HepG2 (cell line): Measurements from ENCODE around the gene NFATC3. TPM values are rescaled to one million over a fixed set of nuclear protein-coding genes. Genes with fewer than 3 reads are reported as not detected.

ENCODE experiments used
- ASH2L ChIP-seq: fragments of 300-600, 200-600 bp; sonication (generic); IDR thresholded peaks from 2 replicates; pipeline ENCODE4 v1.7.0; 2017; ENCODE audit warnings: low read depth, mild to moderate bottlenecking, moderate library complexity, mixed read lengths, low read length; ENCODE audit not compliant: insufficient read length
- CBX5 ChIP-seq: sonication (generic); formaldehyde crosslinking; IDR thresholded peaks from 2 replicates; pipeline ENCODE4 v1.4.0; 2020; ENCODE audit warnings: missing genetic modification reagents, borderline replicate concordance
- CREB3 ChIP-seq: sonication (generic); formaldehyde crosslinking; IDR thresholded peaks from 2 replicates; pipeline ENCODE4 v1.5.0; 2020; ENCODE audit warnings: missing genetic modification reagents
- DRAP1 ChIP-seq: IDR thresholded peaks from 2 replicates; pipeline ENCODE4 v1.6.1; 2016; ENCODE audit warnings: missing genetic modification reagents, missing compliant biosample characterization
- FOXJ3 ChIP-seq: sonication (generic); formaldehyde crosslinking; IDR thresholded peaks from 2 replicates; pipeline ENCODE4 v1.4.0; 2020; ENCODE audit warnings: missing genetic modification reagents, mild to moderate bottlenecking, borderline replicate concordance
- PATZ1 ChIP-seq: sonication (generic); formaldehyde crosslinking; IDR thresholded peaks from 2 replicates; pipeline ENCODE4 v1.4.0; 2020; ENCODE audit warnings: missing genetic modification reagents
- SYNCRIP ChIP-seq: fragments of 200-400 bp; formaldehyde crosslinking; IDR thresholded peaks from 2 replicates; pipeline ENCODE4 v1.6.1; 2018; ENCODE audit warnings: mild to moderate bottlenecking, low read depth, low read length; ENCODE audit not compliant: insufficient read depth
- THAP7 ChIP-seq: sonication (generic); formaldehyde crosslinking; IDR thresholded peaks from 2 replicates; pipeline ENCODE4 v1.8.1; 2023; ENCODE audit warnings: mild to moderate bottlenecking, missing genetic modification reagents
- ZBTB1 ChIP-seq: sonication (generic); formaldehyde crosslinking; IDR thresholded peaks from 2 replicates; pipeline ENCODE4 v1.4.0; 2020; ENCODE audit warnings: missing genetic modification reagents, borderline replicate concordance
- ZBTB42 ChIP-seq: sonication (generic); formaldehyde crosslinking; IDR thresholded peaks from 2 replicates; pipeline ENCODE4 v1.5.0; 2020; ENCODE audit warnings: mild to moderate bottlenecking, missing genetic modification reagents
- ZIK1 ChIP-seq: sonication (generic); formaldehyde crosslinking; IDR thresholded peaks from 2 replicates; pipeline ENCODE4 v1.5.0; 2020; ENCODE audit warnings: mild to moderate bottlenecking, low read depth, missing genetic modification reagents, borderline replicate concordance
- ZNF138 ChIP-seq: sonication (generic); formaldehyde crosslinking; IDR thresholded peaks from 2 replicates; pipeline ENCODE4 v1.5.0; 2020; ENCODE audit warnings: mild to moderate bottlenecking, low read depth, missing genetic modification reagents
- ZNF142 ChIP-seq: sonication (generic); formaldehyde crosslinking; IDR thresholded peaks from 2 replicates; pipeline ENCODE4 v1.4.0; 2020; ENCODE audit warnings: missing genetic modification reagents
- ZNF143 ChIP-seq: sonication (generic); formaldehyde crosslinking; IDR thresholded peaks from 2 replicates; pipeline ENCODE4 v1.4.0; 2020; ENCODE audit warnings: missing genetic modification reagents
- ZNF616 ChIP-seq: sonication (generic); formaldehyde crosslinking; IDR thresholded peaks from 2 replicates; pipeline ENCODE4 v1.5.0; 2020; ENCODE audit warnings: low read depth, mild to moderate bottlenecking, missing genetic modification reagents
- polyA plus RNA-seq, 8 experiments: library from polyadenylated mRNA; depleted of rRNA in 3 of 8; stranded (reverse) in 7 of 8; unstranded in 1 of 8; fragments of >200 nt; fragmentation: Illumina TruSeq in 4 of 8; extraction: Trizol in 4 of 8; gene quantifications; 2 replicates each; pipeline versions ENCODE4 v1.2.1 to v1.2.3, GENCODE V29; 2011 to 2016; ENCODE audit warnings: low read depth in 4 of 8, missing spikeins in 1 of 8, mixed read lengths in 1 of 8; ENCODE audit not compliant: insufficient read depth in 1 of 8
- total RNA-seq, 5 experiments: library from RNA; depleted of rRNA; stranded (reverse); fragments of >200 nt; fragmentation: Illumina TruSeq; extraction: Trizol; gene quantifications; 2 replicates each; pipeline ENCODE4 v1.2.3, GENCODE V29; 2016; ENCODE audit warnings: low read depth in 1 of 5

Gene NFATC3
- total and polyA plus RNA-seq, 2 of the 13 experiments (the other 11 are each of a cell fraction or from before 2014, with no cell fraction given): 52.6 to 62.7 TPM

GRCh38 chr16:68079626-68080344 lies 5.4 kb upstream of the NFATC3 start (continued):
- TF ChIP-seq PATZ1 (CRISPR knock-in tag): peak; percentile 100
- 0 out of 2 replicates have a peak, but pooled peaks have one; percentile 80 for TF ChIP-seq ZBTB1 (CRISPR knock-in tag)
- 0 out of 2 replicates have a peak, but pooled peaks have one; percentile 61 for TF ChIP-seq ZNF616 (CRISPR knock-in tag)
- peak; percentile 90; the same call in 1 of the 2 replicates for TF ChIP-seq CBX5 (CRISPR knock-in tag)
- TF ChIP-seq DRAP1 (CRISPR knock-in tag): peak; percentile 64
- TF ChIP-seq ZIK1 (CRISPR knock-in tag): no peak
- TF ChIP-seq ZBTB42 (CRISPR knock-in tag): no peak
- TF ChIP-seq ZNF142: no peak; the same call in 1 of the 2 replicates
- peak; percentile 98 for TF ChIP-seq ASH2L
- TF ChIP-seq CREB3 (CRISPR knock-in tag): no peak
- peak; percentile 96 for TF ChIP-seq FOXJ3 (CRISPR knock-in tag)
- no peak for TF ChIP-seq SYNCRIP
- peak; percentile 94 for TF ChIP-seq THAP7 (CRISPR knock-in tag)
- peak; percentile 77 for TF ChIP-seq ZNF143
- peak; percentile 2; the same call in 1 of the 2 replicates for TF ChIP-seq ZNF138 (CRISPR knock-in tag)
